Osteoblast (primary cell): ENCODE results near the gene HAUS1. TPM values are rescaled to one million over a fixed set of nuclear protein-coding genes. Genes with fewer than 3 reads are reported as not detected.
"Not testable (repeated sequence)": the region's sequence is repeated elsewhere in the genome, so short reads cannot be mapped to it uniquely, and the experiment has no call there.

ENCODE experiments used
- DNase-seq: peaks from one replicate; pipeline ENCODE4 v3.0.0; 2011; ENCODE audit warnings: low spot score, mixed read lengths; ENCODE audit not compliant: insufficient read length; ENCODE audit errors: missing footprints
- H2AFZ ChIP-seq: 2 replicates; pipeline ENCODE4 v1.6.0; 2011; ENCODE audit warnings: mild to moderate bottlenecking, low read length
- H3K27ac ChIP-seq: 2 replicates; pipeline ENCODE4 v1.5.1; 2011; ENCODE audit warnings: mild to moderate bottlenecking, low read depth, low read length, moderate library complexity
- H3K27me3 ChIP-seq: 2 replicates; pipeline ENCODE4 v1.6.0; 2012; ENCODE audit warnings: mild to moderate bottlenecking, control low read depth, inconsistent platforms, low read length, moderate library complexity; ENCODE audit not compliant: insufficient read depth
- H3K36me3 ChIP-seq: 2 replicates; pipeline ENCODE4 v1.5.1; 2011; ENCODE audit warnings: mild to moderate bottlenecking, low read length, control low read depth, moderate library complexity; ENCODE audit not compliant: insufficient read depth
- H3K4me1 ChIP-seq: 2 replicates; pipeline ENCODE4 v1.5.1; 2011; ENCODE audit warnings: mild to moderate bottlenecking, low read length, control low read depth, moderate library complexity; ENCODE audit not compliant: insufficient read depth
- H3K4me2 ChIP-seq: 2 replicates; pipeline ENCODE4 v1.6.0; 2011; ENCODE audit warnings: mild to moderate bottlenecking, low read length; ENCODE audit not compliant: insufficient read depth
- H3K4me3 ChIP-seq: fragments of 200-600 bp; sonication (generic); 3 replicates; pipeline ENCODE4 v1.5.1; 2012; ENCODE audit warnings: mild to moderate bottlenecking, low read length, inconsistent platforms; ENCODE audit not compliant: insufficient read depth
- H3K79me2 ChIP-seq: 2 replicates; pipeline ENCODE4 v1.6.0; 2012; ENCODE audit warnings: mild to moderate bottlenecking, low read length, control low read depth, inconsistent platforms; ENCODE audit not compliant: insufficient read depth
- H3K9me3 ChIP-seq: 2 replicates; pipeline ENCODE4 v1.5.1; 2011; ENCODE audit warnings: low read depth, low read length, control low read depth
- H4K20me1 ChIP-seq: 2 replicates; pipeline ENCODE4 v1.6.0; 2012; ENCODE audit warnings: mild to moderate bottlenecking, low read length, control low read depth; ENCODE audit not compliant: insufficient read depth
- total RNA-seq: library from RNA; depleted of rRNA; stranded (reverse); fragments of >200 nt; gene quantifications from 2 replicates; pipeline ENCODE4 v1.2.3, GENCODE V29; 2012
- TF ChIP-seq, protein P1 (sequence below): IDR thresholded peaks from 2 replicates; pipeline ENCODE4 v1.5.1; 2011; ENCODE audit warnings: mild to moderate bottlenecking, low read depth, low read length, moderate library complexity; ENCODE audit errors: extremely low read depth

The HAUS1 gene
- total RNA-seq, 1 donor, result 40.9 TPM

DNA sequence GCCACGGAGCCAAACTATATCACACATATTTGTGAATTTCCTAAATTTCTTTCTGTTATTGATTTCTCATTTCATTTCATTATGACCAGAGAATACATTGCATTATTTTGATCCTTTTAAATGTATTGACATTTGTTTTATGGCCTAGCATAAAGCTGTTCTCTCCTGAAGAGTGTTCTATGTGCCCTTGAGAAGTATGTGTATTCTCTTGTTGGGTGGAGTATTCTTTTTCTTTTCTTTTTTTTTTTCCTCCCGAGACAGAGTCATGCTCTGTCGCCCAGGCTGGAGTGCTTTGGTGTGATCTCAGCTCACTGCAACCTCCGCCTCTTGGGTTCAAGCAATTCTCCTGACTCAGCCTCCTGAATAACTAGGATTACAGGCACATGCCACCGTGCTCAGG, 5.2 kb downstream of the HAUS1 start:
- Histone ChIP-seq H3K4me1 (peaks cover 7% of the 10 kb centered on the region), H2AFZ (no peak overlapping the region), H3K79me2 (peaks cover 8% of the 10 kb centered on the region), H3K36me3 (peaks cover 2% of the 10 kb centered on the region), H3K4me3 (no peak overlapping the region), H3K4me2 (no peak overlapping the region), H4K20me1 (no peaks in the 10 kb centered on the region), H3K9me3 (no peaks in the 10 kb centered on the region), H3K27me3 (no peaks in the 10 kb centered on the region), H3K27ac (no peak overlapping the region)
- DNase-seq, result no peak
- TF ChIP-seq, protein P1, sequence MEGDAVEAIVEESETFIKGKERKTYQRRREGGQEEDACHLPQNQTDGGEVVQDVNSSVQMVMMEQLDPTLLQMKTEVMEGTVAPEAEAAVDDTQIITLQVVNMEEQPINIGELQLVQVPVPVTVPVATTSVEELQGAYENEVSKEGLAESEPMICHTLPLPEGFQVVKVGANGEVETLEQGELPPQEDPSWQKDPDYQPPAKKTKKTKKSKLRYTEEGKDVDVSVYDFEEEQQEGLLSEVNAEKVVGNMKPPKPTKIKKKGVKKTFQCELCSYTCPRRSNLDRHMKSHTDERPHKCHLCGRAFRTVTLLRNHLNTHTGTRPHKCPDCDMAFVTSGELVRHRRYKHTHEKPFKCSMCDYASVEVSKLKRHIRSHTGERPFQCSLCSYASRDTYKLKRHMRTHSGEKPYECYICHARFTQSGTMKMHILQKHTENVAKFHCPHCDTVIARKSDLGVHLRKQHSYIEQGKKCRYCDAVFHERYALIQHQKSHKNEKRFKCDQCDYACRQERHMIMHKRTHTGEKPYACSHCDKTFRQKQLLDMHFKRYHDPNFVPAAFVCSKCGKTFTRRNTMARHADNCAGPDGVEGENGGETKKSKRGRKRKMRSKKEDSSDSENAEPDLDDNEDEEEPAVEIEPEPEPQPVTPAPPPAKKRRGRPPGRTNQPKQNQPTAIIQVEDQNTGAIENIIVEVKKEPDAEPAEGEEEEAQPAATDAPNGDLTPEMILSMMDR, result no peak

DNA sequence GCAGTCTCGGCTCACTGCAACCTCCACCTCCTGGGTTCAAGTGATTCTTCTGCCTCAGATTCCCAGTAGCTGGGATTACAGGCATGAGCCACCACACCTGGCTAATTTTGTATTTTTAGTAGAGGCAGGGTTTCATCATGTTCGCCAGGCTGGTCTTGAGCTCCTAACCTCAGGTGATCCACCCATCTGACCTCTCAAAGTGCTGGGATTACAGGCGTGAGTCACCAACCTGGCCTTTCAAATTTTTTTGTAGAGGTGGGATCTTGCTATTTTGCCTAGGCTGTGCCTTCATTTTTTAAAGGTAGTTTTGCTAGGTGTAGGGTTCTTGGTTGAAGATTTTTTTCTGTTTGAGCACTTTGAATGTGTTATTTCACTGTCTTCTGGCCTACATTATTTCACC, 6.2 kb downstream of the HAUS1 start:
- no peaks in the 10 kb centered on the region for H4K20me1 ChIP-seq
- DNase-seq, result peak; percentile 5
- H3K27ac ChIP-seq, result no peak overlapping the region
- H3K4me3 ChIP-seq, result no peak overlapping the region
- H3K9me3 ChIP-seq, result no peaks in the 10 kb centered on the region
- TF ChIP-seq, protein P1, result no peak
- no peak overlapping the region for H2AFZ ChIP-seq
- H3K4me1 ChIP-seq, result peaks cover under 1% of the 10 kb centered on the region
- H3K36me3 ChIP-seq, result peaks cover 6% of the 10 kb centered on the region
- peaks cover 3% of the 10 kb centered on the region for H3K79me2 ChIP-seq
- no peak overlapping the region for H3K4me2 ChIP-seq
- no peaks in the 10 kb centered on the region for H3K27me3 ChIP-seq

DNA sequence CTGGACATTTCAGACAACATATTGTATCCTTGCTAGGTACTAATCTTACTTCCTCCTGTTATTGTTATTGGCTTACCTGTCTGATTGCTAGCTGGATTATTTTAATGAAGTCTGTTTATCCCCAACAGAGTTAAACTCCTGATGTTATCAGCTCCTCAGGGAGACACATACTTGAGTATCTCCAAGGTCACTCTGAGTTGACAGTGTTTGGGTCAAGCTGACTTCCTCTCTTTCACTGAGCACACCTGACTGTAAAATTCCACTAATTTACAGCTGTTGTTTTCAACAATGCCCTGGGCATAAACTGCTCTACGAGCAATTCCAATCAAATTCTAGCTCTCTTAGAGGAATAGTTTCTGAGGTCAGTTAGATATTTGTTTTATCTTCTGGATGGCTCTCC, 9.6 kb downstream of the HAUS1 start:
- no peaks in the 10 kb centered on the region for H3K9me3 ChIP-seq
- H3K79me2 ChIP-seq, result no peaks in the 10 kb centered on the region
- H4K20me1 ChIP-seq, result no peaks in the 10 kb centered on the region
- H3K27ac ChIP-seq, result no peak overlapping the region
- peaks cover 6% of the 10 kb centered on the region for H3K36me3 ChIP-seq
- H3K4me1 ChIP-seq, result no peaks in the 10 kb centered on the region
- no peaks in the 10 kb centered on the region for H3K27me3 ChIP-seq
- DNase-seq, result no peak
- TF ChIP-seq, protein P1, result no peak
- no peak overlapping the region for H3K4me2 ChIP-seq
- H2AFZ ChIP-seq, result no peak overlapping the region
- H3K4me3 ChIP-seq, result no peak overlapping the region

DNA sequence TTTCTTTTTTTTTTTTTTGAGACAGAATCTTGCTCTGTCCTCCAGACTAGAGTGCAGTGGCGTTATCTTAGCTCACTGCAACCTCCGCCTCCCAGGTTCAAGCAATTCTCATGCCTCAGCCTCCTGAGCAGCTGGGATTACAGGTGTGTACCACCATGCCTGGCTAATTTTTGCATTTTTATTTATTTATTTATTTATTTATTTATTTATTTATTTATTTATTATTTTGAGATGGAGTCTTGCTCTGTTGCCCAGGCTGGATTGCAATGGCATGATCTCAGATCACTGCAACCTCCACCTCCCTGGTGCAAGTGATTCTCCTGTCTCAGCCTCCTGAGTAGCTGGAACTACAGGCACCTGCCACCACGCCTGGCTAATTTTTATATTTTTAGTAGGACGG, 22.4 kb downstream of the HAUS1 start:
- H2AFZ ChIP-seq, H3K4me2 ChIP-seq, H3K27me3 ChIP-seq, H3K4me3 ChIP-seq, H3K4me1 ChIP-seq, H3K27ac ChIP-seq, H3K9me3 ChIP-seq, H4K20me1 ChIP-seq, DNase-seq, H3K79me2 ChIP-seq: not testable (repeated sequence)
- H3K36me3 ChIP-seq, result peaks cover 26% of the 10 kb centered on the region
